GM12801 (cell line): ENCODE measurements around the gene SMPD2.

ENCODE experiments used
- CTCF ChIP-seq: IDR thresholded peaks from one replicate; pipeline ENCODE4 v1.5.1; 2011; ENCODE audit warnings: control low read depth; ENCODE audit not compliant: insufficient read length; ENCODE audit errors: extremely low read depth

The SMPD2 gene

GRCh38 chr6:109440331-109441068 is at the start of gene SMPD2, which contains the start of gene PPIL6:
TSS of gene SMPD2 (plus strand) at chr6:109440724. CDS start at chr6:109441122, 398 bp downstream.
TSS of gene PPIL6 (minus strand) at chr6:109440628. CDS start at chr6:109440590, 38 bp downstream.
- TF ChIP-seq CTCF: no peak

GRCh38 chr6:109393157-109393885 is 47.2 kb upstream of the SMPD2 start:
- TF ChIP-seq CTCF: no peak

- no peak for TF ChIP-seq CTCF
Measured at GRCh38 chr6:109393886-109394281, 46.6 kb upstream of the SMPD2 start.

- TF ChIP-seq CTCF: no peak
Measured at GRCh38 chr6:109396046-109396718, 44.3 kb upstream of the SMPD2 start.

- TF ChIP-seq CTCF: no peak
Measured at GRCh38 chr6:109397020-109397419, 43.5 kb upstream of the SMPD2 start.

- TF ChIP-seq CTCF: no peak
Measured at GRCh38 chr6:109406196-109406595, 34.3 kb upstream of the SMPD2 start.

- TF ChIP-seq CTCF: no peak
Measured at GRCh38 chr6:109411034-109411433, 29.5 kb upstream of the SMPD2 start.
